ENCODE results near the gene GLIS1.
A peak's percentile ranks its signal among the peaks of the same experiment; 100 is the strongest.
"Not testable (repeated sequence)": the region's sequence is repeated elsewhere in the genome, so short reads cannot be mapped to it uniquely, and the experiment has no call there.

Gene GLIS1

DNA sequence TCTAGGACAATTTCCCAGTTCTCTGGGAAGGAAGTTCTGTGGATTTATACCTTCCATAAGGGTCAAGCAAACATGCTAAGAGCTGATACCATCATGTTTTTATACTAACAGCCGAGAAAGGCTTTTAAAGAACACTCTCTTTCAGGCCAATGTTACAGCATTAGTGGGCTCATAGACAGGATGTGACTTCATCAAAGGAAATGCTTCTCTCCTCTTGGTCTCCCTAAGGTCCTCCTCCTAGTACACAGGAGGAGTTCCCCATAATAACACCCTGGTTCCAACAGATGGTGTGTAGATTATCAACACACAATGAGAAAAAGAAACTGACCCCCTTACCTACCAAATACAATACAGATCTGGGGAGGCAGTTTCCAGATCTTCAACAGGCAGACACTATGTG, 26.7 kb upstream of the GLIS1 start:
- Histone ChIP-seq H3K4me3 (ENCODE audit: low read depth in 1 of 5, low read length in 5 of 5) (no peak overlapping the region), H3K9me3 (ENCODE audit: control insufficient read depth in 5 of 5, low read length in 5 of 5) (no peaks in the 10 kb centered on the region), H3K27ac (ENCODE audit: low read depth, low read length) (no peak overlapping the region), H3K9ac (ENCODE audit: low read length in 5 of 5) (no peak overlapping the region), H3K4me1 (ENCODE audit: control insufficient read depth in 5 of 5, insufficient read depth in 5 of 5, low read length in 5 of 5) (peaks cover 0 to 9% (median 0%) of the 10 kb centered on the region in 5 donors), H3K36me3 (ENCODE audit: control insufficient read depth in 5 of 5, insufficient read depth in 5 of 5, low read length in 5 of 5) (peaks cover 0 to 9% (median 0%) of the 10 kb centered on the region in 5 donors), H3K27me3 (ENCODE audit: control insufficient read depth in 5 of 5, insufficient read depth in 4 of 5, low read length in 5 of 5) (no peaks in the 10 kb centered on the region)

DNA sequence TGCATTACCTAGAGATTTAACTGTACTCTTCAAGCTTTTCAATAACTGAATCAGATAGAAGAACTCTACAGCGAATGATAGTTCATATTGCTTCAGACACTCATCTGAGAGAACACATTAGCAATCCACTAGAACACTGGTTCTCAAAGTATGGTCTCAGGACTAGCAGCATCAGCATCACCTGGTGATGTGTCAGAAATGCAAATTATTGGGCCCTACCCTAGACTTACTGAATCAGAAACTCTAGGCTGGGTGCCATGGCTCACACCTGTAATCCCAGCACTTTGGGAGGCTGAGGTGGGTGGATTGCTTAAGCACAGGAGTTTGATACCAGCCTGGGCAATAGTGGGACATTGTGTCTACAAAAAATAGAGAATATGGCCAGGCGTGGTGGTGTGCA, 24.9 kb upstream of the GLIS1 start:
- Histone ChIP-seq H3K27ac (ENCODE audit: low read depth, low read length) (no peak overlapping the region), H3K9ac (ENCODE audit: low read length in 5 of 5) (no peak overlapping the region), H3K36me3 (ENCODE audit: control insufficient read depth in 5 of 5, insufficient read depth in 5 of 5, low read length in 5 of 5) (peaks cover 0 to 9% (median 0%) of the 10 kb centered on the region in 5 donors), H3K4me1 (ENCODE audit: control insufficient read depth in 5 of 5, insufficient read depth in 5 of 5, low read length in 5 of 5) (peaks cover 0 to 9% (median 0%) of the 10 kb centered on the region in 5 donors), H3K4me3 (ENCODE audit: low read depth in 1 of 5, low read length in 5 of 5) (no peak overlapping the region), H3K27me3 (ENCODE audit: control insufficient read depth in 5 of 5, insufficient read depth in 4 of 5, low read length in 5 of 5) (no peaks in the 10 kb centered on the region), H3K9me3 (ENCODE audit: control insufficient read depth in 5 of 5, low read length in 5 of 5) (no peaks in the 10 kb centered on the region)

DNA sequence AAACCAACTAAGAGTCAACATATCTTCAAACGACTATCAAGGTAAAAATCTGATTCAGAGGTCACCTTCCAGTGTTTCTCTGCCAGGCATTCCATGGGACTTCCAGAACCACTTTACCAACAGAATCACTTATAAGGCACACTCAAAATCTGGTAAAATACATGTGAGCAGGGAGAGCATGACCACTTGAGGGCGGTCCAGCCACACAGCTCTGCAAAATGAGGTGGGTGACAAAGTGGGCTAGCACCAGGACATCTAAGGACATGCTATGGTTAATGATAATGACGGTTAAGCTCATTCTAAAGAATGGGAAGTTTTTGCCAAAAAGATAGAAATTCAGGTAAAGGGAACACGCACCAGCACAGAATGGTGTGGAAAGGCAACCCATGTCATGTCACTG, 24.5 kb upstream of the GLIS1 start:
- no peak overlapping the region for H3K4me3 ChIP-seq (ENCODE audit: low read depth in 1 of 5, low read length in 5 of 5)
- no peaks in the 10 kb centered on the region for H3K9me3 ChIP-seq (ENCODE audit: control insufficient read depth in 5 of 5, low read length in 5 of 5)
- peaks cover 0 to 9% (median 0%) of the 10 kb centered on the region in 5 donors for H3K36me3 ChIP-seq (ENCODE audit: control insufficient read depth in 5 of 5, insufficient read depth in 5 of 5, low read length in 5 of 5)
- H3K4me1 ChIP-seq (ENCODE audit: control insufficient read depth in 5 of 5, insufficient read depth in 5 of 5, low read length in 5 of 5), result peaks cover 0 to 9% (median 0%) of the 10 kb centered on the region in 5 donors
- no peak overlapping the region for H3K9ac ChIP-seq (ENCODE audit: low read length in 5 of 5)
- H3K27ac ChIP-seq (ENCODE audit: low read depth, low read length), result no peak overlapping the region
- no peaks in the 10 kb centered on the region for H3K27me3 ChIP-seq (ENCODE audit: control insufficient read depth in 5 of 5, insufficient read depth in 4 of 5, low read length in 5 of 5)

- not testable (repeated sequence) for H3K27me3 ChIP-seq (ENCODE audit: control insufficient read depth in 5 of 5, insufficient read depth in 4 of 5, low read length in 5 of 5); H3K9me3 ChIP-seq (ENCODE audit: control insufficient read depth in 5 of 5, low read length in 5 of 5); H3K9ac ChIP-seq (ENCODE audit: low read length in 5 of 5); H3K36me3 ChIP-seq (ENCODE audit: control insufficient read depth in 5 of 5, insufficient read depth in 5 of 5, low read length in 5 of 5); H3K4me3 ChIP-seq (ENCODE audit: low read depth in 1 of 5, low read length in 5 of 5); H3K27ac ChIP-seq (ENCODE audit: low read depth, low read length); H3K4me1 ChIP-seq (ENCODE audit: control insufficient read depth in 5 of 5, insufficient read depth in 5 of 5, low read length in 5 of 5)
Measured at GRCh38 chr1:53760497-53760896, 21.5 kb upstream of the GLIS1 start.

- Histone ChIP-seq H3K27ac (ENCODE audit: low read depth, low read length) (no peak overlapping the region), H3K36me3 (ENCODE audit: control insufficient read depth in 5 of 5, insufficient read depth in 5 of 5, low read length in 5 of 5) (no peaks in the 10 kb centered on the region), H3K4me3 (ENCODE audit: low read depth in 1 of 5, low read length in 5 of 5) (no peak overlapping the region), H3K9ac (ENCODE audit: low read length in 5 of 5) (no peak overlapping the region), H3K4me1 (ENCODE audit: control insufficient read depth in 5 of 5, insufficient read depth in 5 of 5, low read length in 5 of 5) (no peaks in the 10 kb centered on the region), H3K9me3 (ENCODE audit: control insufficient read depth in 5 of 5, low read length in 5 of 5) (no peaks in the 10 kb centered on the region), H3K27me3 (ENCODE audit: control insufficient read depth in 5 of 5, insufficient read depth in 4 of 5, low read length in 5 of 5) (no peaks in the 10 kb centered on the region)
Measured at GRCh38 chr1:53755874-53756273, 16.9 kb upstream of the GLIS1 start.

DNA sequence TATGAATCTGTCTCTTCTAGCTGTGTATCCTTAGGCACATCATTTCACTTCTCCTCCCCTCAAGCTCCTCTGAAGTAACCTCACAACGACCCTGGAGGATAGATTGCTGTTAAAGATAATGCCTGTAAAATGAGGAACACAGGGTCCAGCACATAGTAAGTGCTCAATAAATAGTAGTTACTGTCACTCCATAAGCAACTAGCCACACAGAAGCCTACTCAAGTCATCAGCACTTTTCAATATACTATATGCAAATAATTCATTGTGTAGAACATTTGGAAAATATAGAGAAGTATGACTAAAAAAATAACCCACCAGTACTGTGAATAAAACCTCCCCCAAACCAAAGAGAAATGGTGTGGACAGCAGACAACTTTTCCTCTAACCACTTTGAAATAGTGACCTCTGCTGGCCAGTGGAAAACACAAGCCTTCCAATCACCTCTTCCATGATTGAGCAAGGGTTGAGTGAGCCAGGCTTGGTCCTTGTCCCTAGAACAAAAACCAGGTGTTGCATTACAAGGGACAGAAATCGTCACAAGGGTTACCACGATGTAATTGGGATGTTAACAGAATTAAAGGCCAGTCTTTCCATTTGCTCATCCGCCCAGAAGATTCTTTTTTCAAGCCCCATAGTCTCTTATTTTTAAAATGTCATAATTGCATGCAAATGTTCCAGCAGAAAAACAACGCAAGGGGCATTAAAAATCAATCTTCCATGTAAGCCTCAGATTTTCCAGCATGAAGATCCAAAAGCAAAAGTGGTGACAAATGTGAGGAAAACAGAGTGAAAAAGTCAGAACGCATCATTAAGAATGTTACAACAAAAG, 15.7 kb upstream of the GLIS1 start:
- Histone ChIP-seq H3K36me3 (ENCODE audit: control insufficient read depth in 5 of 5, insufficient read depth in 5 of 5, low read length in 5 of 5) (no peaks in the 10 kb centered on the region), H3K9me3 (ENCODE audit: control insufficient read depth in 5 of 5, low read length in 5 of 5) (no peaks in the 10 kb centered on the region), H3K4me1 (ENCODE audit: control insufficient read depth in 5 of 5, insufficient read depth in 5 of 5, low read length in 5 of 5) (no peaks in the 10 kb centered on the region), H3K27ac (ENCODE audit: low read depth, low read length) (no peak overlapping the region), H3K9ac (ENCODE audit: low read length in 5 of 5) (no peak overlapping the region), H3K27me3 (ENCODE audit: control insufficient read depth in 5 of 5, insufficient read depth in 4 of 5, low read length in 5 of 5) (no peaks in the 10 kb centered on the region), H3K4me3 (ENCODE audit: low read depth in 1 of 5, low read length in 5 of 5) (no peak overlapping the region)

GRCh38 chr1:53752281-53752680, 13.3 kb upstream of the GLIS1 start:
- H3K4me3 ChIP-seq (ENCODE audit: low read depth in 1 of 5, low read length in 5 of 5), result no peak overlapping the region
- H3K9ac ChIP-seq (ENCODE audit: low read length in 5 of 5), result no peak overlapping the region
- no peaks in the 10 kb centered on the region for H3K36me3 ChIP-seq (ENCODE audit: control insufficient read depth in 5 of 5, insufficient read depth in 5 of 5, low read length in 5 of 5)
- no peaks in the 10 kb centered on the region for H3K9me3 ChIP-seq (ENCODE audit: control insufficient read depth in 5 of 5, low read length in 5 of 5)
- no peaks in the 10 kb centered on the region for H3K27me3 ChIP-seq (ENCODE audit: control insufficient read depth in 5 of 5, insufficient read depth in 4 of 5, low read length in 5 of 5)
- H3K27ac ChIP-seq (ENCODE audit: low read depth, low read length), result no peak overlapping the region
- no peaks in the 10 kb centered on the region for H3K4me1 ChIP-seq (ENCODE audit: control insufficient read depth in 5 of 5, insufficient read depth in 5 of 5, low read length in 5 of 5)

DNA sequence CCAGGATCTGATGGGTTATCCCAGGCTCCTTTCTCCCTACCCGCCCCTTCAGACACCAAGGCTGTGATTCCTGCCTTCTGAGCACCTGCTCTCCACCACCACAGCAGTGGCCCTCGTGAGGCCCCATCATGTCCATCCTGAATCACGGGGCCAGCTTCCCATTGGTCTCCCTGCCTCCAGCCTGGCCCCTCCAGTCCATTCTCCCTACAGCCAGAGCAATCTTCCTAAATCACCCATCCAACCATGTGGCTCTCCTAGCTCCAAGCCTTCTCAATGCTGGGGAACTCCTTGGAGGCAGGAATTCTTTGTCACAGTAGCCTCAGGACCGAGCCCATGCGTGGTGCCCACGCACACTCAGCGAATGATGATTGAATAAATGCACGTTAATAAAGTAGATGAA, 8.9 kb upstream of the GLIS1 start:
- H3K9ac ChIP-seq (ENCODE audit: low read length in 5 of 5), result no peak overlapping the region
- peaks cover 0 to 4% (median 0%) of the 10 kb centered on the region in 5 donors for H3K27me3 ChIP-seq (ENCODE audit: control insufficient read depth in 5 of 5, insufficient read depth in 4 of 5, low read length in 5 of 5)
- no peaks in the 10 kb centered on the region for H3K36me3 ChIP-seq (ENCODE audit: control insufficient read depth in 5 of 5, insufficient read depth in 5 of 5, low read length in 5 of 5)
- peaks cover 0 to under 1% (median 0%) of the 10 kb centered on the region in 5 donors for H3K9me3 ChIP-seq (ENCODE audit: control insufficient read depth in 5 of 5, low read length in 5 of 5)
- no peak overlapping the region for H3K4me3 ChIP-seq (ENCODE audit: low read depth in 1 of 5, low read length in 5 of 5)
- no peaks in the 10 kb centered on the region for H3K4me1 ChIP-seq (ENCODE audit: control insufficient read depth in 5 of 5, insufficient read depth in 5 of 5, low read length in 5 of 5)
- H3K27ac ChIP-seq (ENCODE audit: low read depth, low read length), result no peak overlapping the region

DNA sequence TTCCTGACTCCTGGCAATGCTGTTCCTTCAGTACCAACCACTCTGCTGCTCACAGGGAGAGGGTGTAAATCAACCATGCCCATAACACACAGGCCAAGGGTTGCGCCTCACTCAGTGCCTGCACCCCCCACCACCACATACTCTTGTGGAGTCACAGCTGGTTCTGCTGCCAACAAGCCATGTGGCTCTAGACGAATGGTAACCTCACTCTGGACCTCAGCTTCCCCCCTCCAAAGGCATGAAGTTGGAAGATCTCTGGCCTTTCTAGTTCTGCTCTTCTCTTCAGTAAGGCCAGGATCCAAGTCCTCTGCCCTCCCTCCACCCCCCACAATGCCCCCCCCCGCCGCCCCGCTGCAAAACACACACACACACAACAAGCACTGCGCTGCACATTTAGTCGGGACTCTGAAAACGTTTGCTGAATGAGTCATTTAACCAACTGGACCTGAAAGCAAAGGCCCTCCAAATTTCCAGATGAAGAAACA, 1.7 kb upstream of the GLIS1 start:
- H3K9ac ChIP-seq (ENCODE audit: low read length in 5 of 5), result no peak overlapping the region
- no peak overlapping the region for H3K4me3 ChIP-seq (ENCODE audit: low read depth in 1 of 5, low read length in 5 of 5)
- H3K4me1 ChIP-seq (ENCODE audit: control insufficient read depth in 5 of 5, insufficient read depth in 5 of 5, low read length in 5 of 5), result peaks cover 2 to 24% (median 24%) of the 10 kb centered on the region in 5 donors
- H3K27ac ChIP-seq (ENCODE audit: low read depth, low read length), result no peak overlapping the region
- H3K27me3 ChIP-seq (ENCODE audit: control insufficient read depth in 5 of 5, insufficient read depth in 4 of 5, low read length in 5 of 5), result peaks cover 0 to 19% (median 2%) of the 10 kb centered on the region in 5 donors
- H3K9me3 ChIP-seq (ENCODE audit: control insufficient read depth in 5 of 5, low read length in 5 of 5), result peaks cover 0 to 2% (median 0%) of the 10 kb centered on the region in 5 donors
- H3K36me3 ChIP-seq (ENCODE audit: control insufficient read depth in 5 of 5, insufficient read depth in 5 of 5, low read length in 5 of 5), result no peaks in the 10 kb centered on the region

GRCh38 chr1:53738205-53739108, 507 bp downstream of the GLIS1 start:
- Histone ChIP-seq H3K27ac (ENCODE audit: low read depth, low read length) (no peak overlapping the region), H3K4me3 (ENCODE audit: low read depth in 1 of 5, low read length in 5 of 5) (peak overlapping the region; percentile 57 to 87 (median 74)), H3K9ac (ENCODE audit: low read length in 5 of 5) (peak overlapping the region in 2 of 5 donors; percentile 45 to 64), H3K4me1 (ENCODE audit: control insufficient read depth in 5 of 5, insufficient read depth in 5 of 5, low read length in 5 of 5) (peaks cover 2 to 24% (median 24%) of the 10 kb centered on the region in 5 donors), H3K36me3 (ENCODE audit: control insufficient read depth in 5 of 5, insufficient read depth in 5 of 5, low read length in 5 of 5) (no peaks in the 10 kb centered on the region), H3K27me3 (ENCODE audit: control insufficient read depth in 5 of 5, insufficient read depth in 4 of 5, low read length in 5 of 5) (peaks cover 0 to 19% (median 2%) of the 10 kb centered on the region in 5 donors), H3K9me3 (ENCODE audit: control insufficient read depth in 5 of 5, low read length in 5 of 5) (peaks cover 0 to 2% (median 0%) of the 10 kb centered on the region in 5 donors)

Measured in subcutaneous abdominal adipose tissue (tissue), 5 donors.